T-helper 1 cell treated with Interleukin-12 subunit alpha and Interleukin-12 subunit beta and Interleukin-4 antibody, amounts not matched to agents 30 μg/mL and 1 μg/mL, for 36 hours (primary cell): ENCODE measurements around the gene RALGAPA2.

Source experiments
- H3K27ac Mint-ChIP-seq: one replicate; pipeline ENCODE4 v1.8.0; 2021; ENCODE audit warnings: mild to moderate bottlenecking, mixed read lengths
- H3K27me3 Mint-ChIP-seq: one replicate; pipeline ENCODE4 v1.8.0; 2021; ENCODE audit warnings: low read depth, mixed read lengths
- H3K36me3 Mint-ChIP-seq: one replicate; pipeline ENCODE4 v1.8.0; 2021; ENCODE audit warnings: low read depth, mixed read lengths
- H3K4me1 Mint-ChIP-seq: one replicate; pipeline ENCODE4 v1.8.0; 2021; ENCODE audit warnings: low read depth, mixed read lengths
- H3K4me3 Mint-ChIP-seq: one replicate; pipeline ENCODE4 v1.8.0; 2021; ENCODE audit warnings: mild to moderate bottlenecking, moderate library complexity, mixed read lengths
- H3K9me3 Mint-ChIP-seq: one replicate; pipeline ENCODE4 v1.8.0; 2021; ENCODE audit warnings: mixed read lengths

RALGAPA2 gene

GRCh38 chr20:20411836-20412235 lies 300.6 kb downstream of the RALGAPA2 start:
- H3K4me1 Mint-ChIP-seq = peaks cover 3% of the 10 kb centered on the region
- no peak overlapping the region for H3K4me3 Mint-ChIP-seq
- no peak overlapping the region for H3K27ac Mint-ChIP-seq
- H3K36me3 Mint-ChIP-seq = no peaks in the 10 kb centered on the region
- H3K9me3 Mint-ChIP-seq = no peaks in the 10 kb centered on the region
- no peaks in the 10 kb centered on the region for H3K27me3 Mint-ChIP-seq

GRCh38 chr20:20411402-20411801 lies 301.0 kb downstream of the RALGAPA2 start:
- H3K27ac Mint-ChIP-seq = no peak overlapping the region

GRCh38 chr20:20410678-20411077 lies 301.8 kb downstream of the RALGAPA2 start:
- Mint-ChIP-seq H3K27me3 (no peaks in the 10 kb centered on the region), H3K36me3 (no peaks in the 10 kb centered on the region), H3K27ac (no peak overlapping the region), H3K4me1 (peaks cover 3% of the 10 kb centered on the region), H3K4me3 (no peak overlapping the region), H3K9me3 (no peaks in the 10 kb centered on the region)

More at GRCh38 chr20:20411402-20411801, 301.0 kb downstream of the RALGAPA2 start:
- Mint-ChIP-seq H3K36me3 (no peaks in the 10 kb centered on the region), H3K4me3 (no peak overlapping the region), H3K4me1 (peaks cover 3% of the 10 kb centered on the region), H3K9me3 (no peaks in the 10 kb centered on the region), H3K27me3 (no peaks in the 10 kb centered on the region)

GRCh38 chr20:20409331-20409730 lies 303.1 kb downstream of the RALGAPA2 start:
- Mint-ChIP-seq H3K9me3 (no peaks in the 10 kb centered on the region), H3K36me3 (no peaks in the 10 kb centered on the region), H3K4me3 (no peak overlapping the region), H3K4me1 (peaks cover 3% of the 10 kb centered on the region), H3K27ac (no peak overlapping the region), H3K27me3 (no peaks in the 10 kb centered on the region)

GRCh38 chr20:20407891-20408805 lies 304.3 kb downstream of the RALGAPA2 start:
- H3K27ac Mint-ChIP-seq = no peak overlapping the region
- no peaks in the 10 kb centered on the region for H3K9me3 Mint-ChIP-seq
- peaks cover 3% of the 10 kb centered on the region for H3K4me1 Mint-ChIP-seq
- no peaks in the 10 kb centered on the region for H3K36me3 Mint-ChIP-seq
- no peak overlapping the region for H3K4me3 Mint-ChIP-seq
- H3K27me3 Mint-ChIP-seq = no peaks in the 10 kb centered on the region

- no peak overlapping the region for H3K27ac Mint-ChIP-seq
- H3K4me3 Mint-ChIP-seq = no peak overlapping the region
- no peaks in the 10 kb centered on the region for H3K27me3 Mint-ChIP-seq
- no peaks in the 10 kb centered on the region for H3K4me1 Mint-ChIP-seq
- H3K9me3 Mint-ChIP-seq = no peaks in the 10 kb centered on the region
- H3K36me3 Mint-ChIP-seq = no peaks in the 10 kb centered on the region
These were observed 306.1 kb downstream of the RALGAPA2 start for GRCh38 chr20:20406306-20406705.

GRCh38 chr20:20405623-20406022 lies 306.8 kb downstream of the RALGAPA2 start:
- Mint-ChIP-seq H3K27ac (no peak overlapping the region), H3K27me3 (no peaks in the 10 kb centered on the region), H3K4me1 (no peaks in the 10 kb centered on the region), H3K36me3 (no peaks in the 10 kb centered on the region), H3K9me3 (no peaks in the 10 kb centered on the region), H3K4me3 (no peak overlapping the region)

GRCh38 chr20:20404633-20405032 lies 307.8 kb downstream of the RALGAPA2 start:
- no peak overlapping the region for H3K27ac Mint-ChIP-seq
- H3K27me3 Mint-ChIP-seq = no peaks in the 10 kb centered on the region
- no peaks in the 10 kb centered on the region for H3K9me3 Mint-ChIP-seq
- no peak overlapping the region for H3K4me3 Mint-ChIP-seq
- H3K36me3 Mint-ChIP-seq = no peaks in the 10 kb centered on the region
- H3K4me1 Mint-ChIP-seq = no peaks in the 10 kb centered on the region

- H3K27me3 Mint-ChIP-seq = no peaks in the 10 kb centered on the region
- H3K27ac Mint-ChIP-seq = no peak overlapping the region
- no peak overlapping the region for H3K4me3 Mint-ChIP-seq
- no peaks in the 10 kb centered on the region for H3K36me3 Mint-ChIP-seq
- no peaks in the 10 kb centered on the region for H3K4me1 Mint-ChIP-seq
- no peaks in the 10 kb centered on the region for H3K9me3 Mint-ChIP-seq
These were observed 310.5 kb downstream of the RALGAPA2 start for GRCh38 chr20:20401991-20402390.

- H3K36me3 Mint-ChIP-seq = no peaks in the 10 kb centered on the region
- H3K27me3 Mint-ChIP-seq = no peaks in the 10 kb centered on the region
- H3K27ac Mint-ChIP-seq = no peak overlapping the region
- H3K4me3 Mint-ChIP-seq = no peak overlapping the region
- H3K4me1 Mint-ChIP-seq = no peaks in the 10 kb centered on the region
- H3K9me3 Mint-ChIP-seq = no peaks in the 10 kb centered on the region
These were observed 312.6 kb downstream of the RALGAPA2 start for GRCh38 chr20:20399531-20400500.

- Mint-ChIP-seq H3K9me3 (no peaks in the 10 kb centered on the region), H3K4me1 (no peaks in the 10 kb centered on the region), H3K27ac (no peak overlapping the region), H3K27me3 (no peaks in the 10 kb centered on the region), H3K4me3 (no peak overlapping the region), H3K36me3 (no peaks in the 10 kb centered on the region)
These were observed 314.3 kb downstream of the RALGAPA2 start for GRCh38 chr20:20398123-20398522.

- no peaks in the 10 kb centered on the region for H3K4me1 Mint-ChIP-seq
- H3K27me3 Mint-ChIP-seq = no peaks in the 10 kb centered on the region
- no peaks in the 10 kb centered on the region for H3K36me3 Mint-ChIP-seq
- H3K4me3 Mint-ChIP-seq = no peak overlapping the region
- no peaks in the 10 kb centered on the region for H3K9me3 Mint-ChIP-seq
- no peak overlapping the region for H3K27ac Mint-ChIP-seq
These were observed 315.6 kb downstream of the RALGAPA2 start for GRCh38 chr20:20396794-20397193.

- H3K4me1 Mint-ChIP-seq = no peaks in the 10 kb centered on the region
- no peak overlapping the region for H3K27ac Mint-ChIP-seq
- H3K9me3 Mint-ChIP-seq = no peaks in the 10 kb centered on the region
- H3K4me3 Mint-ChIP-seq = no peak overlapping the region
- no peaks in the 10 kb centered on the region for H3K36me3 Mint-ChIP-seq
- H3K27me3 Mint-ChIP-seq = no peaks in the 10 kb centered on the region
These were observed 316.4 kb downstream of the RALGAPA2 start for GRCh38 chr20:20395903-20396568.

GRCh38 chr20:20395087-20395486 lies 317.4 kb downstream of the RALGAPA2 start:
- no peak overlapping the region for H3K27ac Mint-ChIP-seq
- H3K4me1 Mint-ChIP-seq = no peaks in the 10 kb centered on the region
- H3K9me3 Mint-ChIP-seq = no peaks in the 10 kb centered on the region
- H3K27me3 Mint-ChIP-seq = no peaks in the 10 kb centered on the region
- no peak overlapping the region for H3K4me3 Mint-ChIP-seq
- no peaks in the 10 kb centered on the region for H3K36me3 Mint-ChIP-seq
